ENCODE data around the gene IL1RAPL2.

The IL1RAPL2 gene

DNA sequence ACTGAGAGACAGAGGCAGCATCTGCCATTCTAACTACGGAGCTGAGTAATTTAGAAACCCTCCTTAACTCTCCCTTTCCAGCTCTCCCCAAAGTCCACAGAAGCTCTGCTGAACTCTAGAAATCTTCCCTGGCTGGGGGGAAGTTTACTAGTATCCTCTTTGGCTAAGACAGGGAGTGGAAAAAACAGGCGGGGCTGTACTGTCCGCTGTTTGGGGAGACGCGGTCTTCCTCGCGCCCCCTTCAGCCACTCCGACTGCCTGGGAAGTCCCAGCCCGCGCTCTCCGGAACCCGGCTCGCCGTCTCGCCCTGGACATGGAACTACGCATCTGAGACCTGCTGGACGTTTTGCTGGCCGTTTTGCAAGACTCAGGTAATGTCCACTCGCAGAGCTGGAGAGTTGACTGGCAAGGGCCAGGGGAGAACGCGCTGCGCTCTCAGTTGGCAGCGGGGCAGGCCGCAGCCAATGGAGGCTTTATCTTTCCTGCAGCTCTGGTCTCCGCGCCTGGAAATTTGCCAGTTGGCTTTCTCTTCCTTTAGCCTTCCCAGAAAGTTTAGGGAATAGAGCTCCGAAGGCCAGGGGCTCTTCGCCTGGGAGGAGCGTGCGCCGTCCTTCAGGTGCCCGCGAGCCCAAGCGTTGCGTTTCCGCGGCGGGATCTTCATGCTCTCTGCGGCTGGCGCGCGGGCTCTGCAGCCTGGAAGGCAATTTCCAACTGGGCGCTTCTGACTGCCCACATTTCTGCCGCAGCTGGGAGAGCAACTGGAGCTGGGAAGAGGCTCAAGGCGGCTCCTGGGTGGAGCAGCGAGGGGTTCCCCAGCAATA lies 892 bp downstream of the IL1RAPL2 start:
- no peaks in the 10 kb centered on the region for H3K9me2 ChIP-seq (replicated peaks; ENCODE audit: control insufficient read depth, low read length)
- H3K79me2 ChIP-seq (ENCODE audit: control insufficient read depth, low read length) = no peaks in the 10 kb centered on the region
- H3K4me3 ChIP-seq (ENCODE audit: low read length) = no peak overlapping the region
- H3K27ac ChIP-seq (ENCODE audit: low read depth, low read length) = no peak overlapping the region
- H3K4me2 ChIP-seq (ENCODE audit: low read length) = no peak overlapping the region
- no peaks in the 10 kb centered on the region for H3K36me3 ChIP-seq (ENCODE audit: control insufficient read depth, low read length)
- TF ChIP-seq, protein P1, sequence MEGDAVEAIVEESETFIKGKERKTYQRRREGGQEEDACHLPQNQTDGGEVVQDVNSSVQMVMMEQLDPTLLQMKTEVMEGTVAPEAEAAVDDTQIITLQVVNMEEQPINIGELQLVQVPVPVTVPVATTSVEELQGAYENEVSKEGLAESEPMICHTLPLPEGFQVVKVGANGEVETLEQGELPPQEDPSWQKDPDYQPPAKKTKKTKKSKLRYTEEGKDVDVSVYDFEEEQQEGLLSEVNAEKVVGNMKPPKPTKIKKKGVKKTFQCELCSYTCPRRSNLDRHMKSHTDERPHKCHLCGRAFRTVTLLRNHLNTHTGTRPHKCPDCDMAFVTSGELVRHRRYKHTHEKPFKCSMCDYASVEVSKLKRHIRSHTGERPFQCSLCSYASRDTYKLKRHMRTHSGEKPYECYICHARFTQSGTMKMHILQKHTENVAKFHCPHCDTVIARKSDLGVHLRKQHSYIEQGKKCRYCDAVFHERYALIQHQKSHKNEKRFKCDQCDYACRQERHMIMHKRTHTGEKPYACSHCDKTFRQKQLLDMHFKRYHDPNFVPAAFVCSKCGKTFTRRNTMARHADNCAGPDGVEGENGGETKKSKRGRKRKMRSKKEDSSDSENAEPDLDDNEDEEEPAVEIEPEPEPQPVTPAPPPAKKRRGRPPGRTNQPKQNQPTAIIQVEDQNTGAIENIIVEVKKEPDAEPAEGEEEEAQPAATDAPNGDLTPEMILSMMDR (IDR thresholded peaks at IDR 0.05; ENCODE audit: low read depth, low read length, poor library complexity, severe bottlenecking) = no peak
- TF ChIP-seq EZH2phosphoT487 (IDR thresholded peaks at IDR 0.05; ENCODE audit: borderline replicate concordance, low read length) = no peak
- no peaks in the 10 kb centered on the region for H4K20me1 ChIP-seq (ENCODE audit: control insufficient read depth, insufficient read depth, low read depth, low read length)
- H3K27me3 ChIP-seq (ENCODE audit: control insufficient read depth, low read length) = no peaks in the 10 kb centered on the region
- H3K4me1 ChIP-seq (ENCODE audit: control insufficient read depth, low read length) = no peaks in the 10 kb centered on the region
- H3K9me3 ChIP-seq (ENCODE audit: control insufficient read depth, insufficient read depth, low read length) = no peaks in the 10 kb centered on the region
- H3F3A ChIP-seq (ENCODE audit: control insufficient read depth, insufficient read depth) = no peaks in the 10 kb centered on the region

DNA sequence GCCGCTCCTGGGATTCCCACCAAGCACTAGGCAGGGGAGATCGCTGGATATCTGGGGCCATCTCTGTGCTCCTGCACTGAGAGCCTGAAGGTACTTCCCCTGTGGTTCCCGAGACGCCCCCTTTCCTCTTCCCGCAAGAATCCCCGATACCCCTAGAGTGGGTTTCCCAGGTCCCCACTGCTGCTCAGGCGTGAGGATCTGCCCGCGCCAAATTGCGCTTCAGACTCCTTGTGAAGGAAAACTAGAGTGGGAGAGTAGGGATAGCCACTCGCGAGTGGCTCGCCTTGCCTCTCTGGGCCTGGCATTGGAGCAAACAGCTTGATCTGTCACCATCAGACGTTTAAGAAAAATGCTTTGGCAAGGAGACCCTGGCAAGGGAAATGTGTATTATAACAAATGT lies 1.5 kb downstream of the IL1RAPL2 start:
- Histone ChIP-seq H3K27ac (ENCODE audit: low read depth, low read length) (no peak overlapping the region), H3K9me3 (ENCODE audit: control insufficient read depth, insufficient read depth, low read length) (no peaks in the 10 kb centered on the region), H3K4me1 (ENCODE audit: control insufficient read depth, low read length) (no peaks in the 10 kb centered on the region), H3K4me3 (ENCODE audit: low read length) (no peak overlapping the region), H3K36me3 (ENCODE audit: control insufficient read depth, low read length) (no peaks in the 10 kb centered on the region), H4K20me1 (ENCODE audit: control insufficient read depth, insufficient read depth, low read depth, low read length) (no peaks in the 10 kb centered on the region), H3K9me2 (replicated peaks; ENCODE audit: control insufficient read depth, low read length) (no peaks in the 10 kb centered on the region), H3F3A (ENCODE audit: control insufficient read depth, insufficient read depth) (no peaks in the 10 kb centered on the region), H3K27me3 (ENCODE audit: control insufficient read depth, low read length) (no peaks in the 10 kb centered on the region), H3K4me2 (ENCODE audit: low read length) (no peak overlapping the region), H3K79me2 (ENCODE audit: control insufficient read depth, low read length) (no peaks in the 10 kb centered on the region)
- no peak for TF ChIP-seq EZH2phosphoT487 (IDR thresholded peaks at IDR 0.05; ENCODE audit: borderline replicate concordance, low read length)
- TF ChIP-seq, protein P1 (IDR thresholded peaks at IDR 0.05; ENCODE audit: low read depth, low read length, poor library complexity, severe bottlenecking) = no peak

DNA sequence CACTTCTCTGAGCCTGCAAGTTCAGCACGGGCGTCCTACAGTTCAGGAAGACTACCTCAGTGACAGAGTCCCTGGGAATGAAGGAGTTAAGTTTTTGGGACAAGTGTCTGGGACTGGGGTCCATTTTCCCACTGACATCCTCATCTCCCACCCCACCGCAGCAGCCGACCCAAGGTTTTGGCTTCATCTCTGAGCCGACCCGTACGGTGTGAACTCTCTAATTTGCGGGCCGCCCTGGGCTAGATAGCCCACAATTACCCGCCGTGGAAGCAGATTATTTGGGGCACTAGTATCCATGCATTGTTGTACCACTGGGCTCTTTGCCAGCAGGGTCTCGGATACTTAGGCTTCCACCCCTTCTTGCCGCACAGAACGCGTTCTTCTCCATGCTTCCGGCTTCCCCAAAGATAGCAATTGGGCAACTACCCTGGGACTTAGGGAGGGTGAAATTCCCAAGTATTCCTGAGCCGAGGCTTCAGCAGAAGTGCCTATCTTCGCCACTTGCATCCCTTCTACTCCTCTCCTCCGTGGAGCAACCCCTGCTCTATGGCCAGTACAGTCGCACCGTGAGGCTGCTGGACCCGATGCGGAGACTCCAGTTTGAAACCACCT lies 2.4 kb downstream of the IL1RAPL2 start:
- H3K79me2 ChIP-seq (ENCODE audit: control insufficient read depth, low read length) = no peaks in the 10 kb centered on the region
- H3K4me2 ChIP-seq (ENCODE audit: low read length) = no peak overlapping the region
- no peaks in the 10 kb centered on the region for H3K4me1 ChIP-seq (ENCODE audit: control insufficient read depth, low read length)
- no peak overlapping the region for H3K4me3 ChIP-seq (ENCODE audit: low read length)
- H3F3A ChIP-seq (ENCODE audit: control insufficient read depth, insufficient read depth) = no peaks in the 10 kb centered on the region
- TF ChIP-seq, protein P1 (IDR thresholded peaks at IDR 0.05; ENCODE audit: low read depth, low read length, poor library complexity, severe bottlenecking) = no peak
- TF ChIP-seq EZH2phosphoT487 (IDR thresholded peaks at IDR 0.05; ENCODE audit: borderline replicate concordance, low read length) = no peak
- no peaks in the 10 kb centered on the region for H4K20me1 ChIP-seq (ENCODE audit: control insufficient read depth, insufficient read depth, low read depth, low read length)
- no peaks in the 10 kb centered on the region for H3K9me2 ChIP-seq (replicated peaks; ENCODE audit: control insufficient read depth, low read length)
- no peaks in the 10 kb centered on the region for H3K36me3 ChIP-seq (ENCODE audit: control insufficient read depth, low read length)
- no peaks in the 10 kb centered on the region for H3K27me3 ChIP-seq (ENCODE audit: control insufficient read depth, low read length)
- H3K27ac ChIP-seq (ENCODE audit: low read depth, low read length) = no peak overlapping the region
- no peaks in the 10 kb centered on the region for H3K9me3 ChIP-seq (ENCODE audit: control insufficient read depth, insufficient read depth, low read length)

All from DOHH2 (cell line).